Adrenal gland (tissue), 5 donors: Measurements from ENCODE around the gene F7.

ENCODE experiments used
- CTCF ChIP-seq, 6 experiments: fragments of 450-650 bp in 4 of 6; fragments of 200-600 bp in 2 of 6; sonication (generic) in 1 of 6; IDR thresholded peaks; 1 replicate in 5 of 6; 2 replicates in 1 of 6; pipeline versions ENCODE4 v1.5.1 to v1.8.0; 2016 to 2021; ENCODE audit warnings: antibody characterized with exemption in 6 of 6, mild to moderate bottlenecking in 2 of 6, moderate library complexity in 1 of 6
- POLR2A ChIP-seq, 2 donors: fragments of 450-650 bp; IDR thresholded peaks; one replicate each; pipeline ENCODE4 v1.6.1; 2017; ENCODE audit warnings: antibody characterized with exemption in 2 of 2, mild to moderate bottlenecking in 2 of 2, moderate library complexity in 1 of 2
- donor health status: DM: no; HTN: no; CAD: no.

GRCh38 chr13:113164492-113164891, 58.9 kb downstream of the F7 start:
- no peak for TF ChIP-seq CTCF (IDR thresholded peaks at IDR 0.05)
- TF ChIP-seq POLR2A (IDR thresholded peaks at IDR 0.05), result no peak
